ENCODE measurements around the gene IL6. TPM values are rescaled to one million over a fixed set of nuclear protein-coding genes. Genes with fewer than 3 reads are reported as not detected.

The IL6 gene
- total RNA-seq, 1 experiment from 2014 or later = not detected

GRCh38 chr7:22762866-22763265 lies 35.9 kb downstream of the IL6 start:
- no peaks in the 10 kb centered on the region for H3K27me3 ChIP-seq (ENCODE audit: insufficient read depth, low read length)
- H3K9me2 ChIP-seq (ENCODE audit: insufficient read depth) = no peaks in the 10 kb centered on the region
- no peak overlapping the region for H2AFZ ChIP-seq (ENCODE audit: low read depth, low read length, poor library complexity, severe bottlenecking)
- no peaks in the 10 kb centered on the region for H4K20me1 ChIP-seq (ENCODE audit: insufficient read depth)
- BruUV-seq (replicated peaks) = no TSS peak
- ChIA-PET POLR2A (no interaction called here), CTCF (no interaction called here), RAD21 (ENCODE audit: low non-redundant PET in 1 of 2, low total read pairs in 2 of 2, uncharacterized antibody in 2 of 2, unreplicated experiment in 2 of 2) (no interaction called here)
- H3K9me3 ChIP-seq (ENCODE audit: control insufficient read depth in 1 of 2, insufficient read depth in 1 of 2, low read depth in 1 of 2, low read length in 2 of 2) = no peaks in the 10 kb centered on the region
- no peak overlapping the region for H3K27ac ChIP-seq (ENCODE audit: low read depth, low read length)
- ATAC-seq (no peak), DNase-seq (ENCODE audit: low read depth, low spot score) (no peak)
- no peaks in the 10 kb centered on the region for H3K79me2 ChIP-seq (ENCODE audit: insufficient read depth, low read length)
- intact Hi-C loops (cut with micrococcal nuclease) = no loop called here
- no peaks in the 10 kb centered on the region for H3K36me3 ChIP-seq (ENCODE audit: control insufficient read depth in 1 of 2, insufficient read depth in 2 of 2, low read length in 2 of 2)
- TF ChIP-seq JUND (IDR thresholded peaks at IDR 0.05) (no peak), ZNF274 (IDR thresholded peaks at IDR 0.05; ENCODE audit: low read depth, low read length) (no peak), ELF1 (IDR thresholded peaks at IDR 0.05; ENCODE audit: borderline replicate concordance, low read depth) (no peak), MAX (IDR thresholded peaks at IDR 0.05) (no peak), CEBPB (IDR thresholded peaks at IDR 0.05; ENCODE audit: low read depth) (no peak), RAD21 (IDR thresholded peaks at IDR 0.05; ENCODE audit: low read depth) (no peak)
- H3K9ac ChIP-seq (ENCODE audit: low read length) = no peak overlapping the region
- H3K4me1 ChIP-seq (ENCODE audit: control insufficient read depth in 1 of 2, insufficient read depth in 2 of 2, low read length in 2 of 2) = no peaks in the 10 kb centered on the region
- H3K4me3 ChIP-seq (replicated peaks in 1 of 2; ENCODE audit: low read depth in 1 of 2, low read length in 2 of 2) = no peak overlapping the region
- no peak overlapping the region for H3K4me2 ChIP-seq (ENCODE audit: low read length)

DNA sequence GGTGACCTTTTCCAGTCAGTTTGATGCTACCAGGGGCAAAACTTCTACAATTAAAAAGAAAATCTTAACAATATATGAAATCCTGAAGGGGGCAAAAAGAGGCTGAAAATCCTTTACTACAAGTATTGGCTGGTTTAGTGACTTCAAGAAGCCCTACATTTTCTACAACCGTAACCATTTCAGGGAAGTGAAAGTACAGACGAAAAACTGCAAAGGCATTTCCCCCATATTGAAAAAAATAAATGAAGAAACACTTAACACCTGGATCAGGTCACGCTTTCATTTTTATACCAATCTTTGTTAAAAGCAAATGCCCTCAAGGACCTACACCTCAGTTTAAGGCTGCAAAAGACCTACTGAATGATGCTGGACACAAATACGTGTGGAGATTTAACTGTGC lies 38.6 kb downstream of the IL6 start:
- Histone ChIP-seq H3K27me3 (ENCODE audit: insufficient read depth, low read length) (no peaks in the 10 kb centered on the region), H3K4me1 (ENCODE audit: control insufficient read depth in 1 of 2, insufficient read depth in 2 of 2, low read length in 2 of 2) (no peaks in the 10 kb centered on the region), H3K9ac (ENCODE audit: low read length) (no peak overlapping the region), H3K79me2 (ENCODE audit: insufficient read depth, low read length) (no peaks in the 10 kb centered on the region), H3K36me3 (ENCODE audit: control insufficient read depth in 1 of 2, insufficient read depth in 2 of 2, low read length in 2 of 2) (no peaks in the 10 kb centered on the region), H3K4me2 (ENCODE audit: low read length) (no peak overlapping the region), H4K20me1 (ENCODE audit: insufficient read depth) (no peaks in the 10 kb centered on the region), H3K27ac (ENCODE audit: low read depth, low read length) (no peak overlapping the region), H3K9me3 (ENCODE audit: control insufficient read depth in 1 of 2, insufficient read depth in 1 of 2, low read depth in 1 of 2, low read length in 2 of 2) (no peaks in the 10 kb centered on the region), H3K9me2 (ENCODE audit: insufficient read depth) (no peaks in the 10 kb centered on the region), H3K4me3 (replicated peaks in 1 of 2; ENCODE audit: low read depth in 1 of 2, low read length in 2 of 2) (no peak overlapping the region), H2AFZ (ENCODE audit: low read depth, low read length, poor library complexity, severe bottlenecking) (no peak overlapping the region)
- CTCF ChIA-PET = interaction anchor here (2.4 kb wide), 1 partner anchor 17 kb away, joined by 6 read pairs; no protein-coding TSS in a partner anchor
- no peak for ATAC-seq
- RAD21 ChIA-PET (ENCODE audit: low non-redundant PET in 1 of 2, low total read pairs in 2 of 2, uncharacterized antibody in 2 of 2, unreplicated experiment in 2 of 2) = no interaction called here
- no TSS peak for BruUV-seq (replicated peaks)
- intact Hi-C loops (cut with micrococcal nuclease) = no loop called here
- POLR2A ChIA-PET = no interaction called here
- no peak for DNase-seq (ENCODE audit: low read depth, low spot score)
- TF ChIP-seq CBX3 (IDR thresholded peaks at IDR 0.05; ENCODE audit: low read depth) = no peak
- no peak for TF ChIP-seq SIN3A (IDR thresholded peaks at IDR 0.05; ENCODE audit: low read depth)
- TF ChIP-seq, protein P1, sequence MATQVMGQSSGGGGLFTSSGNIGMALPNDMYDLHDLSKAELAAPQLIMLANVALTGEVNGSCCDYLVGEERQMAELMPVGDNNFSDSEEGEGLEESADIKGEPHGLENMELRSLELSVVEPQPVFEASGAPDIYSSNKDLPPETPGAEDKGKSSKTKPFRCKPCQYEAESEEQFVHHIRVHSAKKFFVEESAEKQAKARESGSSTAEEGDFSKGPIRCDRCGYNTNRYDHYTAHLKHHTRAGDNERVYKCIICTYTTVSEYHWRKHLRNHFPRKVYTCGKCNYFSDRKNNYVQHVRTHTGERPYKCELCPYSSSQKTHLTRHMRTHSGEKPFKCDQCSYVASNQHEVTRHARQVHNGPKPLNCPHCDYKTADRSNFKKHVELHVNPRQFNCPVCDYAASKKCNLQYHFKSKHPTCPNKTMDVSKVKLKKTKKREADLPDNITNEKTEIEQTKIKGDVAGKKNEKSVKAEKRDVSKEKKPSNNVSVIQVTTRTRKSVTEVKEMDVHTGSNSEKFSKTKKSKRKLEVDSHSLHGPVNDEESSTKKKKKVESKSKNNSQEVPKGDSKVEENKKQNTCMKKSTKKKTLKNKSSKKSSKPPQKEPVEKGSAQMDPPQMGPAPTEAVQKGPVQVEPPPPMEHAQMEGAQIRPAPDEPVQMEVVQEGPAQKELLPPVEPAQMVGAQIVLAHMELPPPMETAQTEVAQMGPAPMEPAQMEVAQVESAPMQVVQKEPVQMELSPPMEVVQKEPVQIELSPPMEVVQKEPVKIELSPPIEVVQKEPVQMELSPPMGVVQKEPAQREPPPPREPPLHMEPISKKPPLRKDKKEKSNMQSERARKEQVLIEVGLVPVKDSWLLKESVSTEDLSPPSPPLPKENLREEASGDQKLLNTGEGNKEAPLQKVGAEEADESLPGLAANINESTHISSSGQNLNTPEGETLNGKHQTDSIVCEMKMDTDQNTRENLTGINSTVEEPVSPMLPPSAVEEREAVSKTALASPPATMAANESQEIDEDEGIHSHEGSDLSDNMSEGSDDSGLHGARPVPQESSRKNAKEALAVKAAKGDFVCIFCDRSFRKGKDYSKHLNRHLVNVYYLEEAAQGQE (IDR thresholded peaks at IDR 0.05; ENCODE audit: low read depth) = no peak
- no peak for TF ChIP-seq POLR2AphosphoS5 (IDR thresholded peaks at IDR 0.05; ENCODE audit: low read depth, low read length)
- no peak for TF ChIP-seq POLR2A (IDR thresholded peaks at IDR 0.05; ENCODE audit: borderline replicate concordance, extremely low read depth, insufficient read depth, insufficient read length)
- TF ChIP-seq ZBTB33 (IDR thresholded peaks at IDR 0.05; ENCODE audit: extremely low read depth, insufficient replicate concordance, low read length) = no peak
- no peak for TF ChIP-seq MAX (IDR thresholded peaks at IDR 0.05)
- TF ChIP-seq, protein P2, sequence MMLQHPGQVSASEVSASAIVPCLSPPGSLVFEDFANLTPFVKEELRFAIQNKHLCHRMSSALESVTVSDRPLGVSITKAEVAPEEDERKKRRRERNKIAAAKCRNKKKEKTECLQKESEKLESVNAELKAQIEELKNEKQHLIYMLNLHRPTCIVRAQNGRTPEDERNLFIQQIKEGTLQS (IDR thresholded peaks at IDR 0.05) = no peak
- no peak for TF ChIP-seq SP1 (IDR thresholded peaks at IDR 0.05; ENCODE audit: low read depth)
- TF ChIP-seq ZNF274 (IDR thresholded peaks at IDR 0.05; ENCODE audit: low read depth, low read length) = no peak
- no peak for TF ChIP-seq CEBPB (IDR thresholded peaks at IDR 0.05; ENCODE audit: low read depth)
- TF ChIP-seq EGR1 (IDR thresholded peaks at IDR 0.05; ENCODE audit: low read depth) = no peak
- no peak for TF ChIP-seq EZH2 (IDR thresholded peaks at IDR 0.05)
- no peak for TF ChIP-seq FOSL1 (IDR thresholded peaks at IDR 0.05; ENCODE audit: low read depth)

Data from HCT116 (cell line).